HepG2 (cell line): ENCODE measurements around the gene EVA1A. TPM values are rescaled to one million over a fixed set of nuclear protein-coding genes. Genes with fewer than 3 reads are reported as not detected.

Source experiments
- ATAC-seq: fragments of 200-7000 bp; cut with Tn5 transposase; 3 replicates; pipeline ENCODE4 v1.9.1; 2020; ENCODE audit warnings: mild to moderate bottlenecking, moderate library complexity
- BruUV-seq: library from RNA; stranded (reverse); fragments of 400-500 nt; replicated peaks from 2 replicates; lab custom pipeline; 2021; lab: Mats Ljungman, UMichigan
- CTCF ChIA-PET: fragments of 300-600 bp; formaldehyde crosslinking; extraction: SDS; loops from one replicate; lab custom pipeline; 2021; ENCODE audit warnings: low total read pairs, inconsistent platforms, low intra/inter-chr PET ratio; lab: Yijun Ruan, JAX
- POLR2A ChIA-PET: fragments of 350-600 bp; sonication (Branson Sonifier 250); formaldehyde crosslinking; loops from one replicate; lab custom pipeline; 2020; ENCODE audit warnings: antibody characterized with exemption, inconsistent platforms; lab: Yijun Ruan, JAX
- DNase-seq: peaks from one replicate; pipeline ENCODE4 v3.0.0-alpha.2; 2015; ENCODE audit warnings: low spot score
- FAIRE-seq: peaks from 3 replicates; lab custom pipeline; 2011; peaks lifted over from hg19 to GRCh38; lab: Jason Lieb, UNC
- H2AFZ ChIP-seq: one replicate; pipeline ENCODE4 v1.6.1; 2011; ENCODE audit warnings: low read length, inconsistent platforms
- H3K27ac ChIP-seq: fragments of 300-600 bp; 3 replicates; pipeline ENCODE4 v1.8.0; 2011; ENCODE audit warnings: mixed run types, mild to moderate bottlenecking, mixed read lengths, low read length, inconsistent platforms; ENCODE audit not compliant: insufficient read depth; ENCODE audit errors: extremely low read length
- H3K27me3 ChIP-seq, 2 experiments: fragments of 200-600 bp in 1 of 2; 2 replicates in 1 of 2; 3 replicates in 1 of 2; pipeline versions ENCODE4 v1.6.0 to v1.8.0; 2011; ENCODE audit warnings: low read length in 2 of 2, mild to moderate bottlenecking in 2 of 2, moderate library complexity in 2 of 2, inconsistent platforms in 1 of 2; ENCODE audit not compliant: insufficient read depth in 2 of 2, control insufficient read depth in 1 of 2
- H3K36me3 ChIP-seq, 2 experiments: fragments of 200-600 bp in 1 of 2; replicated peaks in 1 of 2; 2 replicates in 1 of 2; 3 replicates in 1 of 2; pipeline versions ENCODE4 v1.5.1 to v1.8.0; 2011; ENCODE audit warnings: low read length in 2 of 2, inconsistent platforms in 1 of 2; ENCODE audit not compliant: insufficient read depth in 2 of 2, control insufficient read depth in 1 of 2
- H3K4me1 ChIP-seq: 2 replicates; pipeline ENCODE4 v1.5.1; 2012; ENCODE audit warnings: low read length, inconsistent platforms; ENCODE audit not compliant: insufficient read depth
- H3K4me2 ChIP-seq: 2 replicates; pipeline ENCODE4 v1.6.0; 2011; ENCODE audit warnings: low read depth, low read length, inconsistent platforms
- H3K4me3 ChIP-seq, 3 experiments: fragments of 200-600 bp in 1 of 3; sonication (generic), shearing (Covaris generic) in 1 of 3; replicated peaks in 1 of 3; 2 replicates each; pipeline ENCODE4 v1.5.1; 2011 to 2016; ENCODE audit warnings: low read length in 3 of 3, inconsistent platforms in 2 of 3, low read depth in 2 of 3, mild to moderate bottlenecking in 2 of 3, control low read depth in 1 of 3, mixed read lengths in 1 of 3; ENCODE audit not compliant: insufficient read depth in 1 of 3
- H3K79me2 ChIP-seq: one replicate; pipeline ENCODE4 v1.6.1; 2011; ENCODE audit warnings: low read length, inconsistent platforms; ENCODE audit not compliant: insufficient read depth
- H3K9ac ChIP-seq: 2 replicates; pipeline ENCODE4 v1.6.0; 2011; ENCODE audit warnings: mild to moderate bottlenecking, low read depth, low read length, inconsistent platforms; ENCODE audit not compliant: insufficient read depth
- H3K9me3 ChIP-seq: 2 replicates; pipeline ENCODE4 v1.5.1; 2012; ENCODE audit warnings: mild to moderate bottlenecking, low read length
- H4K20me1 ChIP-seq: 2 replicates; pipeline ENCODE4 v1.6.0; 2011; ENCODE audit warnings: inconsistent platforms, mild to moderate bottlenecking, low read length, moderate library complexity; ENCODE audit not compliant: insufficient read depth
- GABPB1 ChIP-seq: IDR thresholded peaks from 2 replicates; pipeline ENCODE4 v1.6.1; 2016; ENCODE audit warnings: mild to moderate bottlenecking, missing genetic modification reagents, moderate library complexity, missing compliant biosample characterization
- HNF4G ChIP-seq, 2 experiments: sonication (generic) in 1 of 2; formaldehyde crosslinking in 1 of 2; IDR thresholded peaks; 2 replicates each; pipeline versions ENCODE4 v1.4.0 to v1.6.1; 2011 to 2020; ENCODE audit warnings: borderline replicate concordance in 2 of 2, low read depth in 2 of 2, mild to moderate bottlenecking in 2 of 2, low read length in 1 of 2, missing genetic modification reagents in 1 of 2, moderate library complexity in 1 of 2
- KAT2B ChIP-seq: fragments of 150-350 bp; IDR thresholded peaks from 2 replicates; pipeline ENCODE4 v1.6.1; 2014; ENCODE audit warnings: low read depth, low read length, borderline replicate concordance
- KAT8 ChIP-seq: IDR thresholded peaks from 2 replicates; pipeline ENCODE4 v1.6.1; 2016; ENCODE audit warnings: missing genetic modification reagents, missing compliant biosample characterization
- STAG1 ChIP-seq: sonication (generic); formaldehyde crosslinking; IDR thresholded peaks from 2 replicates; pipeline ENCODE4 v1.4.0; 2020; ENCODE audit warnings: missing genetic modification reagents
- THRA ChIP-seq: sonication (generic); formaldehyde crosslinking; IDR thresholded peaks from 2 replicates; pipeline ENCODE4 v1.4.0; 2020; ENCODE audit warnings: missing genetic modification reagents, borderline replicate concordance
- ZBTB4 ChIP-seq: sonication (generic); formaldehyde crosslinking; IDR thresholded peaks from 2 replicates; pipeline ENCODE4 v1.4.0; 2020; ENCODE audit warnings: missing genetic modification reagents, mild to moderate bottlenecking, borderline replicate concordance
- ZNF605 ChIP-seq: sonication (generic); formaldehyde crosslinking; IDR thresholded peaks from 2 replicates; pipeline ENCODE4 v1.8.0; 2022; ENCODE audit warnings: mild to moderate bottlenecking, missing genetic modification reagents
- WGBS: methylation state at CpG from one replicate; pipeline ENCODE4 v1.1.6; 2017; ENCODE audit warnings: low lambda C conversion rate; 5-methylcytosine and 5-hydroxymethylcytosine counted together
- in situ Hi-C: cut with HindIII; loops from 2 replicates; pipeline ENCODE4 v1.10.0; 2017; ENCODE audit warnings: low pct_unique_long_range_greater_than_20kb; ENCODE audit not compliant: extremely low pct_ligation_motif_present
- intact Hi-C: fragments of 100-400 bp; cut with micrococcal nuclease; formaldehyde crosslinking; loops from one replicate; pipeline ENCODE4 v1.10.0; 2022; ENCODE audit not compliant: unreplicated experiment
- polyA plus RNA-seq, 8 experiments: library from polyadenylated mRNA; depleted of rRNA in 3 of 8; stranded (reverse) in 7 of 8; unstranded in 1 of 8; fragments of >200 nt; fragmentation: Illumina TruSeq in 4 of 8; extraction: Trizol in 4 of 8; gene quantifications; 2 replicates each; pipeline versions ENCODE4 v1.2.1 to v1.2.3, GENCODE V29; 2011 to 2016; ENCODE audit warnings: low read depth in 4 of 8, missing spikeins in 1 of 8, mixed read lengths in 1 of 8; ENCODE audit not compliant: insufficient read depth in 1 of 8
- total RNA-seq, 5 experiments: library from RNA; depleted of rRNA; stranded (reverse); fragments of >200 nt; fragmentation: Illumina TruSeq; extraction: Trizol; gene quantifications; 2 replicates each; pipeline ENCODE4 v1.2.3, GENCODE V29; 2016; ENCODE audit warnings: low read depth in 1 of 5
- TF ChIP-seq, protein P1 (sequence below): sonication (generic); formaldehyde crosslinking; IDR thresholded peaks from 2 replicates; pipeline ENCODE4 v1.4.0; 2020; ENCODE audit warnings: missing genetic modification reagents, borderline replicate concordance
- TF ChIP-seq, protein P2 (sequence below): sonication (generic); formaldehyde crosslinking; IDR thresholded peaks from 2 replicates; pipeline ENCODE4 v1.8.1; 2023; ENCODE audit warnings: mild to moderate bottlenecking, inconsistent platforms, moderate library complexity, missing genetic modification reagents, borderline replicate concordance

Gene EVA1A
- total and polyA plus RNA-seq, 2 of the 13 experiments (the other 11 are each of a cell fraction or from before 2014, with no cell fraction given): 57.5 to 57.8 TPM

DNA sequence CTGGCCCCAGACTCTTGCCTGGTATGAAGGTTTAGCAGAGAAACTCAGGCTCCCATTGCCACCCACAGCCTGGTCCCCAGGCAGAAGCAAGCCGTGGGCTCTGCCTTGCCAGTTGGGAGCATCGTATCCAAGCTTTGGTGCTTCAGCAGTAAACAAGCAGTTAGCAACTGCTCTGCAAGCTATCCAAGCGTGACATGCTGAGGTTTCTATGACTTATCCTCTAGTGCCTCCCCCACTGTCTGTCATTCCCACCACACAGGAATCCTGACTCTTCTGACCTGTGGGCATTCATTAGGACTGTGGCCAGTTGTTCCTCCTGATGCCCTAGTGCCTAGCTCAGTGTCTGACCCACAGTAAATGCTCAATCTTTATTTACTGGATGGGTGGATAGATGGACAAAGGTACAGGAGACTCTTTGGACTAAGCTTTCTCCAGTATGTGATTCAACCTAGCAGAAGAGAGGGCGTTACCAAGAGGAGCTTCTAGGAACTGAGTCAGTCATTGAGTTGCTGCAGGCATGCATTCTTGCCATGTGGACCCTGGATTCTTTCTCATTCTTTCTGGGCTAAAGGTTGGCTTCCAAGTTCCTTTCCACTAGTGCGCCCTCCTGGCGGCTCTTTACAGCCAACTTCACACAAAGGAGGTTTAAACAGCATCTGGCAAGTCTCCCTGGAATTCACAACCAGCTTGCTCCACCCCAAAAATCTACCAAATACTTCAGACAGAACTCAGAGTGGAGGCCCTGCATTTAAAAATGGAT lies 45.2 kb upstream of the EVA1A start (continued):
- TF ChIP-seq, protein P1, sequence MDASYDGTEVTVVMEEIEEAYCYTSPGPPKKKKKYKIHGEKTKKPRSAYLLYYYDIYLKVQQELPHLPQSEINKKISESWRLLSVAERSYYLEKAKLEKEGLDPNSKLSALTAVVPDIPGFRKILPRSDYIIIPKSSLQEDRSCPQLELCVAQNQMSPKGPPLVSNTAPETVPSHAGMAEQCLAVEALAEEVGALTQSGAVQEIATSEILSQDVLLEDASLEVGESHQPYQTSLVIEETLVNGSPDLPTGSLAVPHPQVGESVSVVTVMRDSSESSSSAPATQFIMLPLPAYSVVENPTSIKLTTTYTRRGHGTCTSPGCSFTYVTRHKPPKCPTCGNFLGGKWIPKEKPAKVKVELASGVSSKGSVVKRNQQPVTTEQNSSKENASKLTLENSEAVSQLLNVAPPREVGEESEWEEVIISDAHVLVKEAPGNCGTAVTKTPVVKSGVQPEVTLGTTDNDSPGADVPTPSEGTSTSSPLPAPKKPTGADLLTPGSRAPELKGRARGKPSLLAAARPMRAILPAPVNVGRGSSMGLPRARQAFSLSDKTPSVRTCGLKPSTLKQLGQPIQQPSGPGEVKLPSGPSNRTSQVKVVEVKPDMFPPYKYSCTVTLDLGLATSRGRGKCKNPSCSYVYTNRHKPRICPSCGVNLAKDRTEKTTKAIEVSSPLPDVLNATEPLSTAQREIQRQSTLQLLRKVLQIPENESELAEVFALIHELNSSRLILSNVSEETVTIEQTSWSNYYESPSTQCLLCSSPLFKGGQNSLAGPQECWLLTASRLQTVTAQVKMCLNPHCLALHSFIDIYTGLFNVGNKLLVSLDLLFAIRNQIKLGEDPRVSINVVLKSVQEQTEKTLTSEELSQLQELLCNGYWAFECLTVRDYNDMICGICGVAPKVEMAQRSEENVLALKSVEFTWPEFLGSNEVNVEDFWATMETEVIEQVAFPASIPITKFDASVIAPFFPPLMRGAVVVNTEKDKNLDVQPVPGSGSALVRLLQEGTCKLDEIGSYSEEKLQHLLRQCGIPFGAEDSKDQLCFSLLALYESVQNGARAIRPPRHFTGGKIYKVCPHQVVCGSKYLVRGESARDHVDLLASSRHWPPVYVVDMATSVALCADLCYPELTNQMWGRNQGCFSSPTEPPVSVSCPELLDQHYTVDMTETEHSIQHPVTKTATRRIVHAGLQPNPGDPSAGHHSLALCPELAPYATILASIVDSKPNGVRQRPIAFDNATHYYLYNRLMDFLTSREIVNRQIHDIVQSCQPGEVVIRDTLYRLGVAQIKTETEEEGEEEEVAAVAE (CRISPR knock-in tag): no peak
- TF ChIP-seq ZNF605 (CRISPR knock-in tag): 0 out of 2 replicates have a peak, but pooled peaks have one; percentile 19
- 0 out of 2 replicates have a peak, but pooled peaks have one; percentile 16 for TF ChIP-seq HNF4G (IDR thresholded peaks at IDR 0.05; ENCODE audit: borderline replicate concordance, low read depth, low read length)
- TF ChIP-seq HNF4G (CRISPR knock-in tag; IDR thresholded peaks at IDR 0.05; ENCODE audit: borderline replicate concordance, low read depth): no peak
- peak; percentile 64 for TF ChIP-seq STAG1 (CRISPR knock-in tag)

GRCh38 chr2:75604484-75604883 lies 43.7 kb upstream of the EVA1A start:
- H3K27me3 ChIP-seq: no peaks in the 10 kb centered on the region; a peak in 1 of 5 replicates
- no peak for ATAC-seq
- 73% methylated on average over 4 of the region's 4 CpGs for WGBS
- H3K9me3 ChIP-seq: no peaks in the 10 kb centered on the region
- no peaks in the 10 kb centered on the region for H4K20me1 ChIP-seq
- H3K79me2 ChIP-seq: no peaks in the 10 kb centered on the region
- peaks cover 56% of the 10 kb centered on the region for H3K4me1 ChIP-seq
- no peak overlapping the region for H2AFZ ChIP-seq
- ChIA-PET POLR2A (interaction anchor here (1.2 kb wide), 1 partner anchor 33 kb away, joined by 3 read pairs; no protein-coding TSS in a partner anchor), CTCF (no interaction called here)
- in situ Hi-C loops: loop anchor here (10.0 to 25.0 kb wide), 2 partner anchors 50 to 542 kb away; no protein-coding TSS in a partner anchor
- no TSS peak for BruUV-seq
- no peaks in the 10 kb centered on the region for H3K36me3 ChIP-seq
- FAIRE-seq: no peak
- no peak for DNase-seq
- intact Hi-C loops: no loop called here
- H3K4me3 ChIP-seq: no peak overlapping the region
- no peak overlapping the region for H3K4me2 ChIP-seq
- no peak overlapping the region for H3K9ac ChIP-seq
- no peak overlapping the region for H3K27ac ChIP-seq
- TF ChIP-seq KAT8 (CRISPR knock-in tag) (no peak), THRA (no peak), KAT2B (no peak), ZBTB4 (CRISPR knock-in tag) (no peak), GABPB1 (CRISPR knock-in tag) (no peak)
- TF ChIP-seq, protein P2, sequence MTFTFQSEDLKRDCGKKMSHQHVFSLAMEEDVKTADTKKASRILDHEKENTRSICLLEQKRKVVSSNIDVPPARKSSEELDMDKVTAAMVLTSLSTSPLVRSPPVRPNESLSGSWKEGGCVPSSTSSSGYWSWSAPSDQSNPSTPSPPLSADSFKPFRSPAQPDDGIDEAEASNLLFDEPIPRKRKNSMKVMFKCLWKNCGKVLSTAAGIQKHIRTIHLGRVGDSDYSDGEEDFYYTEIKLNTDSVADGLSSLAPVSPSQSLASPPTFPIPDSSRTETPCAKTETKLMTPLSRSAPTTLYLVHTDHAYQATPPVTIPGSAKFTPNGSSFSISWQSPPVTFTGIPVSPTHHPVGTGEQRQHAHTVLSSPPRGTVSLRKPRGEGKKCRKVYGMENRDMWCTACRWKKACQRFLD (CRISPR knock-in tag): no peak
